Choroid plexus epithelial cell (primary cell): Measurements from ENCODE around the gene NDRG2.

Experiments
- DNase-seq: peaks from one replicate; pipeline ENCODE4 v3.0.0-alpha.2; 2010; ENCODE audit warnings: low read depth
- H3K4me3 ChIP-seq: 2 replicates; pipeline ENCODE4 v1.5.1; 2011; ENCODE audit warnings: low read depth, mild to moderate bottlenecking, control low read depth, low read length, moderate library complexity
- TF ChIP-seq, protein P1 (sequence below): conservative IDR thresholded peaks from 2 replicates; pipeline ENCODE4 v1.5.1; 2011; ENCODE audit warnings: low read depth, mild to moderate bottlenecking, control low read depth, inconsistent platforms, low read length, moderate library complexity

NDRG2 gene

DNA sequence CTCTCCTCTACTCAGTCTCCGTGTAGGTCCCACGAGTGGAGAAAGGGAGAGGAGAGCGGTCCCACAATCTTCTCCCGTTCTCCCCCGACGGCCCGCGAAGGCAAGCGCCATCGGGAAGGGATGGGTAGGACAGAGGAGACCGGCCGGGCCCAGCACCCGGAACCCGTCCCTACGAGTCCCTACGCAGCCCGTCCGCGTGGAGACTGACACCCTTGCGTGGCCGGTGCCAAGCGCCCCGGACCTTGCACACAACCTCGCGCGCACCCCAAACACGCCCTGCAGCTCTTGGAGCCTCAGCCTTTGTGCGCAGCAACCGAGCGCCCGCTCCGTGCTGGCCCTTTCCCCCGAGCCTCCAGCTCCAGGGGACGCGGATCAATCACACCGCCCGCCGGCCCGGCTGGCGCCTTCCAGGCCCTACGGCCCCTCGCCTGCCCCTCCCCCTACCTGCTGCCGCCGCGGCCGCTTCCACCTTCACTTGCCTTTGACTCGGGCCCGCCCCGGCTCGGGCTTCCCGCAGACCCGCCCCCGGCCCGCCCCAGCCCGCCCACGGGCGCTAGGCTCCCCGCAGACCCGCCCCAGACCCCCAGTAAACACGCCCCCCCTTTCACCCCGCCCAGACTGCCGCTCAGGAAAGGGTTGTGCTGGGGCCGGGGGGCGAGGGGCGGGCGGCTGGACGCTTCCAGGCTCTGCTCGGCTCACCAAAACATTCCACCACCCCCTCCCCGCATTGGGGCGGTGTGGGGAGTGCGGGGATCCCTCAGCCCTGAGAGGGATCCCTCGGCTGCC lies at the start of gene NDRG2:
NDRG2 (minus strand) TSS at position 477 of the 786 bp plus-strand sequence. CDS start 1,746 bp downstream, outside the sequence.
- peak; percentile 32 for DNase-seq
- H3K4me3 ChIP-seq: peak within 1 kb of the TSS; percentile 60
- TF ChIP-seq, protein P1, sequence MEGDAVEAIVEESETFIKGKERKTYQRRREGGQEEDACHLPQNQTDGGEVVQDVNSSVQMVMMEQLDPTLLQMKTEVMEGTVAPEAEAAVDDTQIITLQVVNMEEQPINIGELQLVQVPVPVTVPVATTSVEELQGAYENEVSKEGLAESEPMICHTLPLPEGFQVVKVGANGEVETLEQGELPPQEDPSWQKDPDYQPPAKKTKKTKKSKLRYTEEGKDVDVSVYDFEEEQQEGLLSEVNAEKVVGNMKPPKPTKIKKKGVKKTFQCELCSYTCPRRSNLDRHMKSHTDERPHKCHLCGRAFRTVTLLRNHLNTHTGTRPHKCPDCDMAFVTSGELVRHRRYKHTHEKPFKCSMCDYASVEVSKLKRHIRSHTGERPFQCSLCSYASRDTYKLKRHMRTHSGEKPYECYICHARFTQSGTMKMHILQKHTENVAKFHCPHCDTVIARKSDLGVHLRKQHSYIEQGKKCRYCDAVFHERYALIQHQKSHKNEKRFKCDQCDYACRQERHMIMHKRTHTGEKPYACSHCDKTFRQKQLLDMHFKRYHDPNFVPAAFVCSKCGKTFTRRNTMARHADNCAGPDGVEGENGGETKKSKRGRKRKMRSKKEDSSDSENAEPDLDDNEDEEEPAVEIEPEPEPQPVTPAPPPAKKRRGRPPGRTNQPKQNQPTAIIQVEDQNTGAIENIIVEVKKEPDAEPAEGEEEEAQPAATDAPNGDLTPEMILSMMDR: no peak

DNA sequence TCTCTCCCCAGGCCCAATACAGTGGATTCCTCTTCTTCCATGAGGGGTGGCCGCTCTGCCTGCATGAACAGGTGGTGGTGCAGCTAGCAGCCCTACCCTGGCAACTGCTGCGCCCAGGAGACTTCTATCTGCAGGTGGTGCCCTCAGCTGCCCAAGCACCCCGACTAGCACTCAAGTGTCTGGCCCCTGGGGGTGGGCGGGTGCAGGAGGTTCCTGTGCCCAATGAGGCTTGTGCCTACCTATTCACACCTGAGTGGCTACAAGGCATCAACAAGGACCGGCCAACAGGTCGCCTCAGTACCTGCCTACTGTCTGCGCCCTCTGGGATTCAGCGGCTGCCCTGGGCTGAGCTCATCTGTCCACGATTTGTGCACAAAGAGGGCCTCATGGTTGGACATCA lies 49.1 kb upstream of the NDRG2 start:
- no peak for DNase-seq
- no peak overlapping the region for H3K4me3 ChIP-seq

DNA sequence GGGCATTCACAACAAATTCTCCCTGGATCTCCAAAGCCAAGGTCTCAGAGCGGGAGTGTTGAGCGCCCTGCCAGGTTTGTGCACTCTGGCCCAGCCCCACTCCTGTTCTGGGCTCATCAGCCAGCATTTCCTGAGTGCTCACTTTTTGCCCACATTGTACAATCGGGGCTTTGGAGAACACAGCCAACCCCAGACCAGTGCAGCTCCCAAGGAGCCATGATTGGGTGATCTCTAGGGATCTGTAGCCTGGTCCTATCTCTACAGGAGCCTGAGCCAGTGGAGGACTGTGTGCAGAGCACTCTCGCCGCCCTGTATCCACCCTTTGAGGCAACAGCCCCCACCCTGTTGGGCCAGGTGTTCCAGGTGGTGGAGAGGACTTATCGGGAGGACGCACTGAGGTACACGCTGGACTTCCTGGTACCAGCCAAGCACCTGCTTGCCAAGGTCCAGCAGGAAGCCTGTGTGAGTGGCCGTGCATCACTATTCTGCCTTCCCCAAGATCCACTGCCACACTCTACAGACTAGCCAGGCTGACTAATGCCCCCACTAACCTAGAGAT lies 48.0 kb upstream of the NDRG2 start:
- DNase-seq: no peak
- no peak overlapping the region for H3K4me3 ChIP-seq
- TF ChIP-seq, protein P1: no peak

More for the DNA sequence above, 49.1 kb upstream of the NDRG2 start:
- TF ChIP-seq, protein P1: no peak

DNA sequence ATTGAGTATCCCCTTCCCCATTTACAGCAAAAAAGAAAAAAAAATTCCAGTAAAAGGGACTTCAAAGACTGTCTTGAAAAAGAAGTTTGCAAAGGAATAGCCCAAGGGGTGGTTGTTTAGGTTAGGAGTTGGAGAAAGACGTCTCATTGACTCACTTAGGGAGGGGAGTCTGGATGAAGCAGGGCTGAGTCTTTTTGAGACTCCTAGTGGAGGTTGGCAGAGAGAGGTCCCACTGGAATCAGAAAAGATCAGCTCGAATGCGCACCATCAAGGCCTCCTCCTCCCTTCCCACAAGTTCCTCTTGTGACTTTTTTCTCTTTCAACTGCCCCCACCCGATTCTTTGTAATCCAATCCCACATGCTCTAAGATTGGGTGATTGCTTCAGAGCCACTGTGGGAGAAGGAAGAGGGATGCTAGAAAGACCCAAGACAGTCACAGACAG lies 47.2 kb upstream of the NDRG2 start:
- TF ChIP-seq, protein P1: peak; percentile 30
- DNase-seq: peak; percentile 82
- H3K4me3 ChIP-seq: peak overlapping the region; percentile 78

DNA sequence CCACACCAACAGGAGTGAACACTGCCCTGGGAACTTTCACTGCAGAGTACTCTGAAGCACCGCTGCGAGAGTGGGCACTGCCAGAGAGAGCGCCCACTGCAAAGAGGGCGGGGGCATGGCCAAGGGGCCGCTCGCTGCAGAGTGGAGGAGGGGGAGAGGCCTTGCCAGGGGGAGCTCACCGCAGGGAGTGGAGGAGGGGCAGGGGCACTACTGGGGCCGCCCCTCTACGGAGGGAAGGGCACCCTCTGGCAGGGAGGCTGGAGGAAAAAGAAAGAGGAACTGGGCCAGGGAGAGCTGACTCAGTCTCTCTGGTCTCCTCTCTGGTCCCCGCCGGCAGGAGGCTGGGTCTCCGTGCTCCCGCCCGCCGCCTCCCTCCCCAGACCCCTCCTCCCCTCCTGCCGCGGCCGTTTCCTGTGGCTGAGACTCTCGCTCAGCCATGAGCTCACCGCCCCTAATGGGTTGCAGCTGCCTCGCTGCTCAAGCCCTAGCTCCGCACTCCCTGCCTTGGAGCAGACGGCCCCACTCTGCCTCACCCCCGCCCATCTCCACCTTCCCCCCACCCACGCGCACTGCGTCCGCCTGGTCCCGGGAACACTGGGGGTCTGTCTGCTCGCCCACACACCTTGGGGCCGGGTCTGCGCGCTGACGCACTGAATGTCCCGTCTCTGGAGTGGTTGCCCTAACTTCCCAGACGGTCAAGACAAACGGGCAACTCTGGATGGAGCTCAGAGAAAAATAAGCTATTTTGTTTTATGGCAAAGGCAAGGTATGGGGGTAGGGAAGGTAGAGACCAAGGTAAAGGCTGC lies 46.6 kb upstream of the NDRG2 start:
- peak overlapping the region; percentile 78 for H3K4me3 ChIP-seq
- TF ChIP-seq, protein P1: peak; percentile 17
- peak; percentile 95 for DNase-seq

DNA sequence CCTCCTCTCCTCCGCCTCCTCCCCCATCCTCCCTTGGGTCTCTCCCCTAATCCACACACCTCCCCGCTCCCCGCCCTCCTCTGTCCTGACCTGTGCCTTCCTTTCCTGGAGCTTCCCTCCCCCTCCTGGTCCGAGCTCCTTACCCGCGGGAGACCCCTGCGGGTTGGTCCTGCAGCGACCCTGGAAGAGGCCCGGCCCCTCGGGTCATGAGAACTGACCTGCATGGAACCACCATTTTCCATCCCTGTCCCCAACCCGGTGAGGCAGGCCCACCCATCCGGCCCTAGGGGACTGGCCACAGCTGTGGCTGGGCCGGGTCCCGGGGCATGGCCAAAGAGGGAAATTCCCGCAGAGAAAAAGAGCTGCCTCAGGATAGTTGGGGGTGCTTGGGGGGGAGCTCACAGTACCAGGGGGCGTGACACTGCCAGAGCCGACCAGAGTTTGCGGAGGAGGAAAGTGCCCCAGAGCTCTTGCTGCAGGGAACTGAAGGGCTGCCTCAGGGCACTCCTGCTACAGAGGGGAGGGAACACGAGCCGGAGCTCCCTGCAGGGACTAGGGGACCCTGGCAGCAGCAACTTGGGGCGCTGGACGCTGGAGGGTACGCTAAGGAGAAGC lies 45.9 kb upstream of the NDRG2 start:
- peak; percentile 48 for DNase-seq
- peak overlapping the region; percentile 78 for H3K4me3 ChIP-seq
- TF ChIP-seq, protein P1: no peak
